ENCODE results near the gene NEFH. TPM values are rescaled to one million over a fixed set of nuclear protein-coding genes. Genes with fewer than 3 reads are reported as not detected.
A peak's percentile ranks its signal among the peaks of the same experiment; 100 is the strongest.

Gene NEFH
- total and polyA plus RNA-seq, 2 donors from 2014 or later, result 0.60 to 1.7 TPM

- Histone ChIP-seq H3K9ac (ENCODE audit: low read length in 3 of 3) (no peak overlapping the region), H3K4me1 (ENCODE audit: control insufficient read depth in 2 of 3, insufficient read depth in 2 of 3, low read depth in 1 of 3, low read length in 3 of 3) (peaks cover 0 to 12% (median 0%) of the 10 kb centered on the region in 3 donors), H3K27ac (ENCODE audit: low read depth in 2 of 2, low read length in 2 of 2) (no peak overlapping the region), H3K4me3 (ENCODE audit: low read length in 3 of 3) (no peak overlapping the region), H3K27me3 (ENCODE audit: control insufficient read depth, insufficient read depth, low read length) (peaks cover 4% of the 10 kb centered on the region), H3K9me3 (ENCODE audit: control insufficient read depth in 2 of 3, insufficient read depth in 1 of 3, low read length in 3 of 3) (no peaks in the 10 kb centered on the region), H3K36me3 (ENCODE audit: control insufficient read depth in 2 of 3, insufficient read depth in 3 of 3, low read length in 3 of 3) (no peaks in the 10 kb centered on the region)
- peak in 1 of 5 donors; percentile 21 for DNase-seq
- no peak for TF ChIP-seq CTCF (IDR thresholded peaks at IDR 0.05; ENCODE audit: borderline replicate concordance, extremely low read depth, insufficient read depth)
- intact Hi-C loops (cut with DNase I), result no loop called here
- no peak for FAIRE-seq
Measured at GRCh38 chr22:29477723-29478318, 2.2 kb upstream of the NEFH start.

GRCh38 chr22:29478326-29479276 is 1.4 kb upstream of the NEFH start:
- FAIRE-seq (no peak), DNase-seq (peak in 3 of 5 donors; percentile 60 to 72 (median 66))
- intact Hi-C loops (cut with DNase I), result no loop called here

GRCh38 chr22:29480262-29480511 is 169 bp downstream of the NEFH start:
- intact Hi-C loops (cut with DNase I), result no loop called here
- H3K9ac ChIP-seq (ENCODE audit: low read length in 3 of 3), result no peak overlapping the region
- H3K27ac ChIP-seq (ENCODE audit: low read depth in 2 of 2, low read length in 2 of 2), result no peak overlapping the region
- no peak for TF ChIP-seq CTCF (IDR thresholded peaks at IDR 0.05; ENCODE audit: borderline replicate concordance, extremely low read depth, insufficient read depth)
- no peak for DNase-seq
- FAIRE-seq, result no peak
- peaks cover 4% of the 10 kb centered on the region for H3K27me3 ChIP-seq (ENCODE audit: control insufficient read depth, insufficient read depth, low read length)
- peaks cover 0 to 12% (median 0%) of the 10 kb centered on the region in 3 donors for H3K4me1 ChIP-seq (ENCODE audit: control insufficient read depth in 2 of 3, insufficient read depth in 2 of 3, low read depth in 1 of 3, low read length in 3 of 3)
- peak overlapping the region in 1 of 3 donors; percentile 5 for H3K4me3 ChIP-seq (ENCODE audit: low read length in 3 of 3)
- H3K9me3 ChIP-seq (ENCODE audit: control insufficient read depth in 2 of 3, insufficient read depth in 1 of 3, low read length in 3 of 3), result no peaks in the 10 kb centered on the region
- H3K36me3 ChIP-seq (ENCODE audit: control insufficient read depth in 2 of 3, insufficient read depth in 3 of 3, low read length in 3 of 3), result no peaks in the 10 kb centered on the region

More at GRCh38 chr22:29478326-29479276, 1.4 kb upstream of the NEFH start:
- Histone ChIP-seq H3K9ac (ENCODE audit: low read length in 3 of 3) (no peak overlapping the region), H3K27me3 (ENCODE audit: control insufficient read depth, insufficient read depth, low read length) (peaks cover 4% of the 10 kb centered on the region), H3K9me3 (ENCODE audit: control insufficient read depth in 2 of 3, insufficient read depth in 1 of 3, low read length in 3 of 3) (no peaks in the 10 kb centered on the region), H3K4me1 (ENCODE audit: control insufficient read depth in 2 of 3, insufficient read depth in 2 of 3, low read depth in 1 of 3, low read length in 3 of 3) (peaks cover 0 to 12% (median 0%) of the 10 kb centered on the region in 3 donors), H3K27ac (ENCODE audit: low read depth in 2 of 2, low read length in 2 of 2) (no peak overlapping the region), H3K4me3 (ENCODE audit: low read length in 3 of 3) (no peak overlapping the region), H3K36me3 (ENCODE audit: control insufficient read depth in 2 of 3, insufficient read depth in 3 of 3, low read length in 3 of 3) (no peaks in the 10 kb centered on the region)
- no peak for TF ChIP-seq CTCF (IDR thresholded peaks at IDR 0.05; ENCODE audit: borderline replicate concordance, extremely low read depth, insufficient read depth)
